Measurements from ENCODE around the gene COA6.
"Not testable (repeated sequence)": the region's sequence is repeated elsewhere in the genome, so short reads cannot be mapped to it uniquely, and the experiment has no call there.

The COA6 gene, protein sequence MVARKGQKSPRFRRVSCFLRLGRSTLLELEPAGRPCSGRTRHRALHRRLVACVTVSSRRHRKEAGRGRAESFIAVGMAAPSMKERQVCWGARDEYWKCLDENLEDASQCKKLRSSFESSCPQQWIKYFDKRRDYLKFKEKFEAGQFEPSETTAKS

DNA sequence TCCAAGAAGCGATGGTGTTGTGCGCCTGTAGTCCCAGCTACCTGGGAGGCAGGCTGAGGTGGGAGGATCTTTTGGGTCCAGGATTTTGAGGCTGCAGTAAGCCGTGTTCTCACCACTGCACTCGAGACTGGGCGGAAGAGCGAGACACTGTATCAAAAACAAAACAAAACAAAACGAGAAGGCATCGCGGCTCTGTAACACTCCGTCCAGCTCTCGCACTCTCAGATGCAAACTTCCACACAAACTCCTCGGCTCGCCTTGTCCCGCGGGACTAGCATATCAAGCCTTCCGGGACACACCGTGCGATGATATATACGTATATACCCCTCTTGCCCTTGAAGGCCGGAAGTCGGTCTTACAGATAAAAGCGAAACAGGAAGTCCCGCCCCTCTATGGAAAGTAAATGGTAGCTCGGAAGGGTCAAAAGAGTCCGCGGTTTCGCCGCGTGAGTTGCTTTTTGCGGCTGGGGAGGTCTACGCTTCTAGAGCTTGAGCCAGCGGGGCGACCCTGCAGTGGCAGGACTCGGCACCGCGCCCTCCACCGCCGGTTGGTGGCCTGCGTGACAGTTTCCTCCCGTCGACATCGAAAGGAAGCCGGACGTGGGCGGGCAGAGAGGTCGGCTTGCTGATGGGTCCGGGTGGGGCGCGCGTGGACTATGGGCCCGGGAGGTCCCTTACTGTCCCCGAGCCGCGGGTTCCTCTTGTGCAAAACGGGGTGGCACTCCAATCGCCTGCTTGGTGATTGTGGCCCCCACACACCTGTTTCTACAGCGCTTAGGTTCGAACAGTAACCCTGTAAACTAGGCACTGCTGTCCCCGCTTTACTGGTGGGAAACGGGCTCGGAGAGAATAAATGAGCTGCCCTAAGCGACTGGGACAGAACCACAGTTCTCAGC, at the start of gene COA6:
TSS of gene COA6 (plus strand) at position 393 of the 895 bp plus-strand sequence. CDS start at position 404, 11 bp downstream.
- peak; percentile 84 for DNase-seq (ENCODE audit: low read depth)

DNA sequence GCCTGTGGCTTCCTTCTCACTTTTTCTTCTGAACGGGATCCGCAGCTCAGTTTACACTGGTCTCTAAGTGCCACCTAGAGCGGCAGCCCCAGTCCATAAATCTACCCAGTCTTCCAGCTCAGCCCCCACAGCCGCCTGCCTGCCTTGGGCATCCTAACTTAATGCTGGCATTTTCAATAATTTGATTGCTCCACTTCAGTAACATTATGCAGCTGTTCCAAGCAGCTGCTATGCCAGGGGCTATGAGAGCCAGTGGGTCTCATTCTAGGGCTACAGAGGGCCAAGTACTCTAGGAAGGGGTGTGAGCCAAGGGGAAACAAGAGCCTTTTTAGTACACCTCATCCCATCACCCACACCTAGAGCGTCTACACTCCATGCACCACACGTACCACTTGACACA, 48.4 kb upstream of the COA6 start:
- DNase-seq (ENCODE audit: low read depth), result no peak

DNA sequence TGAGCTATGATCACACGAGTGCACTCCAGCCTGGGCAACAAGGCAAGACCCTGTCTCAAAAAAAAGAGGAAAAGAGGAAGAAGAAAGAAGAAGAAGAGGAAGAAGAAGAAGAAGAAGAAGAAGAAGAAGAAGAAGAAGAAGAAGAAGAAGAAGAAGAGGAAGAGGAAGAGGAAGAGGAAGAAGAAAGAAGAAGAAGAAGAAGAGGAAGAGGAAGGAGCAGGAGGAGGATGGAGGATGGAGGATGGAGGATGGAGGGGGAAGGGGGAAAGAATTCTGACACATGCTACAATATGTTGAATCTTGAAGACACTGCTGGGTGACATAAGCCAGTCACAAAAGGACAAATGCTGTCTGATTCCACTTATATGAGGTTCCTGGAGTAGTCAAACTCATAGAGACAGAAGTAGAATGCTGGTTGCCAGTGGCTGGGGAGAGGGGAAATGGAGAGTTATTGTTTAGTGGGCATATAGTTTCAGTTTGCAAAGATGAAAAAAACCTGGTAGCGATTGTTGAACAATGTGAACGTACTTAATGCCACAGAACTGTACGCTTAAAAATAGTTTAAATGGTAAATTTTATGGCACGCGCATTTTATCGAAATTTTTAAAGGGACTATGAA, 47.3 kb upstream of the COA6 start:
- no peak for DNase-seq (ENCODE audit: low read depth)

DNA sequence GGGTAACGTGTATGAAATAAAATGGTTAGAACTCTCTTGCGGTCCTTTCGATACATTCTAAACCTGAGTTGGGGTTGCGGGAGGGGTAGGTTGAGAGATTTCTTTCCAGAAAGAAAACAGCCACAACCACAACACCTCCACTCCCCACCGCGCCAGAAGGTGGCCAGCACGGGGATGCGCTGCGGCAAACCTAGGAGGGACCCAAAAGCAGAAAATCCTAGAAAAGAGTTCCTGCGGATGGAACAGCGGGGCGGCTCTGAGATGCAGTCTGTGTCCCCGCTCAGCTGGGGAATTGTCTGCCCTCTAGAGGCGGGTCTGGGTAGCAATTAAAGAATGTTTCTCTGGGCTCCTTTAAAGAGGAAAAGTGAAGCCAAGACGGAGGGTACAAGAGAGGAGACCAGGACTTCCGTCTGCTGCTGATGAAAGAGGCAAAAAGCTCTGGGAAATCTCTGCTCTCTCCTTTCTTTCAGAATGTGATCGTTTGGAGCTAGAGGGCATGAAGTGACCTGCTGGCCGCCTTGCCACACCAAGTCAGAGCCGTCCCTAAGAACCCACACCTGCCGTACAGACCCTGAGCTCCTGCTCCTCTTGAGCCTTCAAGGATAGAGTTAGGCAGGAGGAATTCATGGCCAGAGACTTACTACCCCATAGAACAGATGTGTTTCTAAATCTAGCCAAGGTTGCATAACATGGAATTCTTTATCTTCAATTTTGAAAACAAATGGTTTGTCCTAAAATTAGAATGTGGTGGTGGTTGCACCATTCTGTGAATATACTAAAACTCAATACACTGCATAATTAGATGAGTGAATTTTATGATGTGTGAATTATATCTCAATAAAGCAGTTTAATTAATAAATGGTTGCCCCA, 46.5 kb upstream of the COA6 start:
- peak; percentile 44 for DNase-seq (ENCODE audit: low read depth)

DNA sequence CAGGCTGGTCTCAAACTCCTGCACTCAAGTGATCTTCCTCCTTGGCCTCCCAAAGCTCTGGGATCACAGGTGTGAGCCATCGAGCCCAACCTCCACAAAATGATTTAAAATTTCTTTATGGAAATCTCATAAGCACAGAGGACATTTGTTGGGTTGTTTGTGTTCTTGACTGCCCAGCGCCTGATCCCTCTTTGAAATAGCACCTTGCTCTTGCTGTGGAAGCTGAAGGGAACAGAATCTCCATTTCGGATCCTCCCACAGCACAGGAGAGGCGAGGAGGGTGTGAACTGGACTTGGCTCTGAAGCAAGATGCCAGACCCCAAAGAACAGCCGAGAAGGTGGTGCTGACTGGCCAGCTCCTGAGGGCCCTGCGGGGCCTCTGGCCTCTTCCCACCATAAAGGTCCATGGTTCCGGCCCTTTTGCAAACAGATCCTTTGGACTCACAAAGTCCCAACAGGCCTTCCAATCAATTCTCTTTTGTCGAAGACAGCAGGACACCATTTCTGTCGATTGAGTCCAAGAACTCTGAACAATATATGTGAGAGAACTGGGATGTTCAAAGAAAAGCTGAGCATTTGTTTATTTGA, 45.6 kb upstream of the COA6 start:
- DNase-seq (ENCODE audit: low read depth), result no peak

DNA sequence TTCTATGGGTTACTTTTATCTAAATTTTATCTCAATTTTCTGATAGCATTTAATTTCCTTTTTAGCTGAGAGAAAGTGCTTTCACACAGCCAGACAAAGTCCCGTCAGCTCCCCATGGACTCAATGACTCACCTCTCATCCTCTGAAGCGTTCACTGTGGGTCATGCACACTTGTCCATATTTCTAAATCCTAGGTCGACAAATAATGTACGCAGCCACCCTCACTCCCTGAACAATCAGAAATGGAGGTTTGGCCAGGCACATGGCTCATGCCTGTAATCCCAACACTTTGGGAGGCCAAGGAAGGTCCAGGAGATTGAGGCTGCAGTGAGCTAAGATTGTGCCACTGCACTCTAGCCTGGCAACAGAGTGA, 42.4 kb upstream of the COA6 start:
- no peak for DNase-seq (ENCODE audit: low read depth)

DNA sequence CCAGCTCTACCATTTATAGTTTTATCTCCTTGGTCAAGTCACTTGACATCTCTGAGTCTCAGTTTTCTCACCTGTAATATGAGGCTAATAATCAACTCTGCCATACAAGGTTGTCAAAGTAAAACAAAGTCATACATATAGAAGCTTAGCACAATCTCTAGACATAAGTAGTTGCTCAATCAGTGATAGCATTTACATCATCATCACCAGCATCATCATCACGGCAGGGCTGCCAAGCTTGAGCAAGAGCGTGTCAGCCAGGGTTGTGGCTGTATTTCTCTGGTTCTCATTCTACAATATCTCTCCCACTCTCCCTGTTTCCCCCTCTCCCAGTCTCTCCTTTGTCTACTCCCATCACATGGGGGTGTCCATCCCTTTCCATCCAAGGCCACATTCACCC, 41.7 kb upstream of the COA6 start:
- no peak for DNase-seq (ENCODE audit: low read depth)

DNA sequence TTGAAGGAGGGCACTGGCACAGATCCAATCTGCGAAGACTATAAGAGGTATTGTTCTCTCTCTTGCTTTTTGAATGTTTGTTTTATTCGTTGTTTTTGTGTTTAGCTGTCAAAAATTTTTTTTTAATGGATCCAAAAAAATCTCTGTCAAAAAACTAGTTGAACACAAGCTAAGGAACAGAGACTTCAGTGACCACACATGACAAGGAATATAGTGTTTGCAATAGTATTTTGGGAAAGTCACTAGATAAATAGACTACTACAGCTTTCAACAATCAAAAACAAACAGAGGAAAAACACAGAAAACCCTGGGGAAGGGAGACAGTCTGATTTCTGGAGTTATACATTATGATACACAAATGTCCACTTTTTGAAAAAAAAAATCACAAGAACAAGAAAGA, 36.9 kb upstream of the COA6 start:
- DNase-seq (ENCODE audit: low read depth), result no peak

DNA sequence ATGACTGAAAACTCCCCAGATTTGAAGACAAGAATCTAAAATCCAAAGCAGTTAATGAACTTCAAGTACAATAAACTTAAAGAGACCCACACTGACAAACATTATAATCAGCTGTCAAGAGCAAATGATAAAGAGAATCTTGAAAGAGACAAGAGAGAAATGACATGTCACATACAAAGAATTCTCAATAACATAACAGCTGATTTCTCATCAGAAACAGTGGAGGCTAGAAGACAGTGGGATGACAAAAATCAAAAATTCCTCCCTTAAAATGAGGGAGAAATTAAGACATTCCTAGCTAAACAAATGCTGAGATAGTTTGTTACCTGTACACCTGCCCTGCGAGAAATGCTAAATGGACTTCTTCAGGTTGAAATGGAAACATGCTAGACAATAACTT, 36.0 kb upstream of the COA6 start:
- DNase-seq (ENCODE audit: low read depth), result no peak

DNA sequence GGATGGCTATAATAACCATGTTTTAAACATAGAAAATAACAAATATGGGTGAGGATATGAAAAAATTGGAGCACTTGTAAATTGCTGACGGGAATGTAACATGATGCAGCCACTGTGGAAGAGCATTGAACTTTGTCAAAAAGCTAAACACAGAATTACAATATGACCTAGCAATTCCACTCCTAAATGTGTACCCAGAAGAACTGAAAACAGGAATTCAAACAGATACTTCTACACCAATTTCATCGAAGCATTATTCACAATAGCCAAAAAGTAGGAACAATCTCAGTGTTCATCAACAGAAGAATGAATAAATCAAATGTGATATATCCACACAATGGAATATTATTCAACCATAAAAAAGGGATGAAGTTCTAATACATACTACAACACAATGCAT, 32.7 kb upstream of the COA6 start:
- no peak for DNase-seq (ENCODE audit: low read depth)

DNA sequence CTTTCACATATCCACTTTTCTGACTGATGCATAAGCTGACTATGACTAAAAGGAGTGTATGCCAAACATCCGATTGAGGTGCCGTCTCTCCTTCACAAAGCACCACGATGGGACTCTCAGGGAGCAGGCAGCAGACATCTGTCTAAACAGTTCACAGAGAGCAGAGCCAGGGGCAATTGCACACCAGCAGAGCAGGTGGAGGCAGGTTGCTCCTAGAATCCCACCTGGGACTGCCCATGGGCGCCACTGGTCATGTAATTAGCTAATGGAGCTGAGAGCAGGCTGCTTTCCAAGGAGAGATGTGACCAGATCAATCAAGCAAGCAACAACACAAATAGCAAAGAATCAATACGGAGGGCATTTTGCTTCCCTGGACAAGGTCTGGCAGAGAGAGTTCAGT, 30.5 kb upstream of the COA6 start:
- DNase-seq (ENCODE audit: low read depth), result no peak

DNA sequence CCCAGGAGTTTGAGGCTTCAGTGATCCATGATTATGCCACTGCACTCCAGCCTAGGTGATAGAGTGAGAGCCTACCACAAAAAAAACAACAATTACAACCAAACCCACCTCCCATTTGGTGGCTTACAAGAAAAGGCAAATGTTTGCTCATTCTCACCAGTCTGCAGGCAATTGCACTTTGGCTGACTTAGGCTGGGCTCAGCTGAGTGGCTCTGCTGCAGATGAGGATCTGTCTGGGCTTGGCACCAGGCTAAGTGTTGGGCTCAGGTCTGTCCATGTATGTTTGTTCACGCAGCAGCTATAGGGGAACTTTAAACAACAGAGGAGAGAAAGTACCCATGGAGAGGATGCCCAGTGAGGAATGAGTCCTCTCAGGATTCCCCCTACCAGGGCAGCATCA, 28.0 kb upstream of the COA6 start:
- DNase-seq (ENCODE audit: low read depth), result no peak

DNA sequence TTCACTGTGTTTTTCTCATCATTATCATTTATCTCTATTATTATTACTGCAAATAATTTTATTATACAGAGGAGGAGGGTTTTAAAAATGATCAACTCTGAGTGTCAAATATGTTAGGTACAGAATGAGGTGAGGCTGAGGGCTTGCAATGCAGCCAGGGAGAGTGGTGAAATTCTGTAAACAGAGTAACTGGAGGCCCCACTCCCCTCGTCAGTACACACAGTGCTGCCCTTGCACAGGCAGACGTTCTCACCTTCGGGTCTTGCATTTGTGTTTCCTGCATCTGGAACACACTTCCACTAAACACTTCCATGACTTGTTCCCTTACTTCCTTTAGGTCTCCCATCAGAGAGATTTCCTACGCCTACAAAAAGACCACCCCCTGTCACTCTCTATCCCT, 24.3 kb upstream of the COA6 start:
- no peak for DNase-seq (ENCODE audit: low read depth)

DNA sequence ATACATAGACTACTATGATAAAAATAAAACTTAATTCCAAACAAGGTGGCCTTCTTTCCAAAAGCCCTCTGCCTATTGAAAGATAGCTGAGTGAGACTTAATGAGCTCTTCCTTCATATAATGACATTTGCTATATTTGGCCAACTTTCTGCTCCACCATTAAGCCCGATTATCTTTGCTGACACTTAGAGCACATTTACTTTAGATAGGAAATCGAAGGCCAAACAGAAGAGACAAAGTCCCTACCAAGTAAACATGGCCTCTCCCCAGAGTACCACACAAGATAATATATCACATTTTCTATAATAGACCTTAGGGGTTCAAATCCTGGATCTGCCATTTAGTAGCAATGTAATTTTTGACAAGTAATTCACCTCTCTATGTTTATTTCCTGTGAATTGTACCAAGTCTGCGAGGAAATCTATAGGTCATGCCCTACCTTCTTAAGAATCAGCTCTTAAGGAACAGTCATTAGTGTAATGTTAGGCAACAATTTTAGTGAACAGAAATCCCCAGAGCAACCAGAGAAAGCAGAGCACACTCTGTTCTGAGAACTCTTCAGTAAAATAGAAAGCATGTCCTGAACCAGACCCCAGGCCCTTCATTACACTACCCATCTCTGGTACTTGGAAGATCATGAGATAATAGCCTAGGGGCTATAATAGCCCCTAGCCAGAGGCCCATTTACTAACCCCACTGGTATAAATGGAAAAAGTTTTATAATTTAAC, 17.3 kb upstream of the COA6 start:
- DNase-seq (ENCODE audit: low read depth), result no peak

DNA sequence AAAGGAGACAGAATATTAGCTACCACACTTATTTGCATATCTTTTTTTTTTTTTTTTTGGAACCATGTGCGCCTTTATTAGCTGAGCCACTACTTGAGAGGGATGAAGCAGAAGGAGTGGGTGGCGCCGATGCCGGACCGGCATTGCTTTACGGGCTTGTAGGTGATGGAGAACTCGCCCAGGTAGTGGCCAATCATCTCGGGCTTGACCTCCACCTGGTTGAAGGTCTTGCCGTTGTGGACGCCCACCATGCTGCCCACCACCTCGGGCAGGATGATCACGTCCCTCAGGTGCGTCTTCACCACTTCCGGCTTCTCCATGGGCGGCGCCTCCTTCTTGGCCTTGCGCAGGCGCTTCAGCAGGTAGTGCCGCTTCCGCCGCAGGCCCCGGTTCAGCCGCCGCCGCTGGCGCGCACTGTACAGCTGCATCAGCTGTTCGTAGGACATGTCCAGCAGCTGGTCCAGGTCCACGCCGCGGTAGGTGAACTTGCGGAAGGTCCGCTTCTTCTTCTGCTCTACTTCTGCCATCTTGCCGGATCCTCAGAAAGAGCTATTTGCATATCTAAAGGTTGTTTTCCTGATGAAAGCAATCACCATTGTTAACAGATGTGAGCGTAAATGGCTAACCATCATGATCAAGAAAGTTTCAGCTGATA, 16.5 kb upstream of the COA6 start:
- DNase-seq (ENCODE audit: low read depth), result not testable (repeated sequence)

DNA sequence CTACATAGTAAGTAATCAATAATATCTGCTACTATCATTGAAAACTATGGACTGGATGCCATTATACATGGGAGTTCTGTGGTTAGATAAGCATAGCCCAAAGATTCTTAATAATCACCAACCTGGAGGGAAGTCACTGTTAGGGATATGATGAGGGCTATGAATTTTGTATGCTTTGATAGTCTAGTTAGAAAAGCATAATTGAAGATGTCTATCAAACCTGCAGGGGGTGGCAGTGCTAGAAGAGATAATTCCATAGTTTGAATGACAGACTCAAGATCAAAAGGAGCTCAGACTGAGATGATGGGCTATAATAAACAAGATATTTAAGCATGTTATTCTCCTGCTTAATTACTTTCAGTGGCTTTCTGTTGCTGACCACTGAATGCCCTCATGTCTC, 15.4 kb upstream of the COA6 start:
- no peak for DNase-seq (ENCODE audit: low read depth)

DNA sequence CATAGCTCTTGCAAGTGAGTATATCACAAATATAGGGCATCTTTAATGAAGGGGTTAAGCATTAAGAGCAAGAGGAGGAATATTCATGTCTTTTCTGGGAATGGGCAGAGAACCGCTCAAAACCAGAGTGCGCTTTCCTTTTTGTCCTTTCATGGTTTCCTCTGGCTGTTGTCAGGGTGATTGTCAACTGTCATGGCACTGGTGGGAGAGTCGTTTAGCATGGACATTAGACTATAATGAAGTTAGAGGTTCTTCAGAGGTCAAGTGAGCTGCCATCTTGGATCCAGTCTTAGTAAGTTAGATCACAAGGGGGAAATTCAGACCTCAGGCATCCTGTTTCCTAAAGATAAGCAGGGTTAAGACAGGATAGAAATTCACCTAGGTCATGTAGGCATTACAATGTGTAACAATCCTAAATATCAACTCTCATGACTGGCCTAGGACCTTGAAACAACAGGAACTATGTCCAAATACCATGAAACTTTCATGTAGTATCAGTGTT, 12.1 kb upstream of the COA6 start:
- DNase-seq (ENCODE audit: low read depth), result no peak

DNA sequence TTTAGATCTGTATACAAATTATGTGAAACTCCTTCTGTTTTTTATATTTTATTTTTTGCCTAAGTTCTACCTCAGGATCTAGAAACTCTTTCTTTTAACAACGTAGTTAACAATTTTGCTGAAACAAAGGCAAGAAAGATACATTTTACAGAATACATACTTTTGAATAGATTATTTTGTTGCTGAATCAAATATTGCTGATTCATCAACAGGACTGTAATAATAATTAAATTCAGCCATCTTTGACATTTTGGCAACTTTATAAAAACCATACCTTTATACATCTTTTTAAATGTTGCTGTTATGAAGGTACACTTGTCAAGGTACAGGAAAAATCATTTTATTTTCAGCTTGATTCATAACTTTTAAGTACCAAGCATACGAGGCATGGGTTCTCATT, 10.7 kb upstream of the COA6 start:
- no peak for DNase-seq (ENCODE audit: low read depth)

DNA sequence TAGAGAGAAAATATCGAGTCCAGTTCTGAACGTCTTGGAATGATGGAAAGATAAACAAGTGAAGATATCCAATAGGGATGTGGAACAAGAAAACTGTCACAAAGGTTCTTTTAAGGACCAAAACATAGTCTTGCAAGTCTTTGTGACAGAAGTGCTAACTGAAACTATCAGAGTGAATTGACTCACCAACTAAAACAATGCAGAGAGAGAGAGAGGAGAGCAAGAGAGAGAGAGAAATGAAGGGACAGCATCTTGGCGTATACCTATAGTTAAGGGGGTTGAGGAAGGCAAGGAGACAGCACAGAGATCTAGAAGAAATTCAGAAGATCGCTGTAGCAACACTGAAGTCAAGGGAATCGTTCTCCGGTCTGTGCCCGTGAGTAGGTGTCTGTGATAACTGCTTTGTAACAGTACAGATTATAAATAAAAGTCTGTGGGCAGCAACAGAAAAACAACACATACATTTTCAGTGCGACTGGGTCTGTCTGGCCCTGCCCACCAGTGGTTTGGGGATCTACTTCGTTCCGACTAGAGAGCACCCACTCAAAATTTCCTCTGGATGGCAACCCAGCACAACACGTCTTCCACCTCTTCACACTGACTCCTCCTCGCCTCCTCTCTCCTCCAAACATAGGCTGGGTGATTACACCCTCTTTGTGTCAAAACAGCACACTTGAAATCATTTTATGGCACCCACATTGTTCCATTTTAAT, 4.8 kb upstream of the COA6 start:
- DNase-seq (ENCODE audit: low read depth), result no peak

DNA sequence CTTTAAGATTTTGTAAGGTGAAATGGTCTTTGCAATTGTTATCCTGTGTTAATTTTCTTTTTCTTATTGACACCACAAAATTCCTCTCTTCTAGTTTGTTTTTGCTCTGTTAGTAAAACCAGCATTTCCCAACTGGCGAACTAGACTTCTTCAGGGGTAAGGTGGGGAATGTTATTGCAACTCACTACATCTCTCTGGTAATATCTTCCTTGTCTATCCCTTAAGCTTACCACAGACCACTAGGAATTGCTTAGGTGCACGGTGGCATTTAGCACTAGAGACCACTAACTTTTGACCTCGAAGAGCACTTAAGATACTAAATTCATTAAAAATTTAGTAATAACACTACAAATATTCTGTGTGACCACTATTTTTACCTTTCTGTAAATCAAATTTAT, 4.2 kb upstream of the COA6 start:
- DNase-seq (ENCODE audit: low read depth), result no peak

Data from stimulated activated CD8-positive, alpha-beta memory T cell treated with anti-CD3 and anti-CD28 coated beads, Interleukin-7, amount 100 ng/mL, for 24 hours (primary cell).